Lung (tissue), 12 donors: ENCODE data around the gene ETS2. TPM values are rescaled to one million over a fixed set of nuclear protein-coding genes. Genes with fewer than 3 reads are reported as not detected.
A peak's percentile ranks its signal among the peaks of the same experiment; 100 is the strongest.

Experiments used
- ATAC-seq: fragments of 200-7000 bp; cut with Tn5 transposase; one replicate; pipeline ENCODE4 v1.9.1; 2020; ENCODE audit warnings: moderate number of reproducible peaks; ENCODE audit not compliant: insufficient read depth, low FRiP score
- DNase-seq, 3 donors: peaks; one replicate each; pipeline ENCODE4 v3.0.0-alpha.2; 2013 to 2017
- H3K27ac ChIP-seq, 2 donors: one replicate each; pipeline ENCODE4 v1.5.1; 2013; ENCODE audit warnings: mild to moderate bottlenecking in 2 of 2, moderate library complexity in 2 of 2, control low read depth in 1 of 2, inconsistent platforms in 1 of 2, low read depth in 1 of 2, low read length in 1 of 2
- H3K27me3 ChIP-seq, 3 donors: one replicate each; pipeline ENCODE4 v1.5.1; 2013; ENCODE audit warnings: low read length in 2 of 3; ENCODE audit not compliant: control insufficient read depth in 3 of 3, insufficient read depth in 3 of 3
- H3K36me3 ChIP-seq, 4 donors: one replicate each; pipeline ENCODE4 v1.5.1; 2013; ENCODE audit warnings: low read length in 4 of 4, mild to moderate bottlenecking in 1 of 4, moderate library complexity in 1 of 4; ENCODE audit not compliant: control insufficient read depth in 4 of 4, insufficient read depth in 4 of 4
- H3K4me1 ChIP-seq, 5 donors: one replicate each; pipeline ENCODE4 v1.5.1; 2013; ENCODE audit warnings: low read length in 5 of 5, mild to moderate bottlenecking in 2 of 5, moderate library complexity in 1 of 5; ENCODE audit not compliant: control insufficient read depth in 5 of 5, insufficient read depth in 5 of 5
- H3K4me3 ChIP-seq: one replicate; pipeline ENCODE4 v1.5.1; 2013; ENCODE audit warnings: mild to moderate bottlenecking, control low read depth, moderate library complexity
- H3K9ac ChIP-seq, 2 donors: one replicate each; pipeline ENCODE4 v1.5.1; 2013; ENCODE audit warnings: low read length in 2 of 2, control low read depth in 1 of 2; ENCODE audit not compliant: insufficient read depth in 1 of 2
- H3K9me3 ChIP-seq, 4 donors: one replicate each; pipeline ENCODE4 v1.5.1; 2013; ENCODE audit warnings: low read length in 3 of 4, mild to moderate bottlenecking in 1 of 4, moderate library complexity in 1 of 4; ENCODE audit not compliant: control insufficient read depth in 4 of 4, insufficient read depth in 3 of 4
- whole genome bisulfite sequencing, 2 donors: extraction: QIAGEN DNeasy Blood & Tissue Kit; methylation state at CpG; one replicate each; pipeline ENCODE4 v1.1.7; 2013; 5-methylcytosine and 5-hydroxymethylcytosine counted together
- polyA plus RNA-seq, 2 donors: library from polyadenylated mRNA; stranded (reverse); fragments of 200-250 nt; gene quantifications; one replicate each; pipeline ENCODE4 v1.2.1, GENCODE V29; 2013
- total RNA-seq, 2 donors: library from RNA; depleted of rRNA in 1 of 2; stranded (reverse); fragments of >200 nt in 1 of 2; gene quantifications; one replicate each; pipeline ENCODE4 v1.2.1, GENCODE V29; 2014 to 2021
- TF ChIP-seq, protein P1 (sequence below): IDR thresholded peaks from 2 replicates; pipeline ENCODE4 v1.5.1; 2012; ENCODE audit warnings: mild to moderate bottlenecking; ENCODE audit errors: control extremely low read depth, extremely low read depth
- donor health status: control.
- donor health status: control.
- donor health status: Bipolar disorder and iron deficiency.
- donor health status: healthy.
- donor health status: DM: yes; HTN: yes; CAD: no.

Gene ETS2
- total and polyA plus RNA-seq, 4 donors, result 64.7 to 186 (median 158) TPM

DNA sequence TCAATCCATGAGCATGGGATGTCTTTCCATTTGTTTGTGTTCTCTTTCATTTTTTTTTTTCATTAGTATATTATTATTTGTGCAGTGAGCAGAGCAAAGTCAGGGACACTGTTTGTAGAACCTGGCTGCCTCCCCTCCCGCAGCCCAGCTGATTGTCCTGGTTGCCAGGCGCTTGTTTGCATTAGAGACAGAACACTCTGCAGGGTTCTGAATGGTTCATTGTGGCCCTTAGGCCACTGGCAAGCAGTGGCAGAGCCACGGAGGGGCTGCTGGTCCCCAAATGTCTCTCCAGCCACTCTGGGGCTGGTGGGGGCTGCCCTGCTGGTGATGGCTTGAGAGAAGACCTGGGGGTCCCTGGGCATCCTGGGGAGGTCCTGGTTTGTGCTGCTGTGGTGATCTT, 29.0 kb downstream of the ETS2 start:
- H3K9ac ChIP-seq, result no peak overlapping the region
- TF ChIP-seq, protein P1, sequence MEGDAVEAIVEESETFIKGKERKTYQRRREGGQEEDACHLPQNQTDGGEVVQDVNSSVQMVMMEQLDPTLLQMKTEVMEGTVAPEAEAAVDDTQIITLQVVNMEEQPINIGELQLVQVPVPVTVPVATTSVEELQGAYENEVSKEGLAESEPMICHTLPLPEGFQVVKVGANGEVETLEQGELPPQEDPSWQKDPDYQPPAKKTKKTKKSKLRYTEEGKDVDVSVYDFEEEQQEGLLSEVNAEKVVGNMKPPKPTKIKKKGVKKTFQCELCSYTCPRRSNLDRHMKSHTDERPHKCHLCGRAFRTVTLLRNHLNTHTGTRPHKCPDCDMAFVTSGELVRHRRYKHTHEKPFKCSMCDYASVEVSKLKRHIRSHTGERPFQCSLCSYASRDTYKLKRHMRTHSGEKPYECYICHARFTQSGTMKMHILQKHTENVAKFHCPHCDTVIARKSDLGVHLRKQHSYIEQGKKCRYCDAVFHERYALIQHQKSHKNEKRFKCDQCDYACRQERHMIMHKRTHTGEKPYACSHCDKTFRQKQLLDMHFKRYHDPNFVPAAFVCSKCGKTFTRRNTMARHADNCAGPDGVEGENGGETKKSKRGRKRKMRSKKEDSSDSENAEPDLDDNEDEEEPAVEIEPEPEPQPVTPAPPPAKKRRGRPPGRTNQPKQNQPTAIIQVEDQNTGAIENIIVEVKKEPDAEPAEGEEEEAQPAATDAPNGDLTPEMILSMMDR, result no peak
- no peaks in the 10 kb centered on the region for H3K9me3 ChIP-seq
- no peak for DNase-seq
- H3K4me1 ChIP-seq, result peaks cover 4 to 15% (median 8%) of the 10 kb centered on the region in 5 donors
- 91 to 94% methylated on average over 3 of the region's 3 CpGs for WGBS, 2 donors
- H3K4me3 ChIP-seq, result no peak overlapping the region
- ATAC-seq, result no peak
- H3K27ac ChIP-seq, result no peak overlapping the region
- H3K27me3 ChIP-seq, result peaks cover 0 to 4% (median 0%) of the 10 kb centered on the region in 3 donors
- no peaks in the 10 kb centered on the region for H3K36me3 ChIP-seq

DNA sequence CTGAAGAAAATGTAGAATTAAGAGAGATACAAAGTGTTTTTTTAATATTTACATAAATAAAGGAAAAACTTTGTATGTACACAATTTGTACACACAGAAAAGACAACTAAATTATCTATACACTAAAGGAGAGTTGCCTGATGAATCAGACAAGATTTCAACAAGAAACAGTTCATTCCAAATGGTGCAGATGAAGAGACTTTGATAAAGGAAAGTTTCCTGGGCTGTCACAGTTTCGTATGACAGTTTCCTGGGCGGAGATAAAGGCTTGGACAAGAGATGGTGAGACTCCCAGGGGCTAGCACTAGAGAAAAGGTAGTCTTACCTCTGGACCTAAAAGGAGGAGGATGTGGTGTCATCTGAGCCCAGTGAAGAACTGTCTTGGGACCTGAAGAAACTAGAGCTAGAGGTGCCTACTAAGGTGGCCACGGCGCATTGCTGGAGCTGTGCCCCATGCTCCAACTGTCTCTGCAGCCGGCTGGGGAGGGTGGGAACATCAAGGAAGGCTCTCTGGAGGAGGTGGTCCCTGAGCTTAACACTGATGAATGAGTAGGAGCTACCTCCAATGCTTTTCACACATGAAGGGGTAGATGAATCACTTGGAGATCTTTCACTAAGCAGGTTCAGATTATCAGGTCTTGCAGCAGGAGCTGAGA, 32.2 kb downstream of the ETS2 start:
- Histone ChIP-seq H3K9me3 (peaks cover 0 to 2% (median 0%) of the 10 kb centered on the region in 4 donors), H3K36me3 (no peaks in the 10 kb centered on the region), H3K4me3 (no peak overlapping the region), H3K27me3 (peaks cover 0 to 3% (median 0%) of the 10 kb centered on the region in 3 donors), H3K4me1 (peaks cover 0 to 3% (median 0%) of the 10 kb centered on the region in 5 donors), H3K9ac (no peak overlapping the region), H3K27ac (no peak overlapping the region)
- no peak for ATAC-seq
- 62 to 78% methylated on average over 5 of the region's 5 CpGs for WGBS, 2 donors
- TF ChIP-seq, protein P1, result no peak
- DNase-seq, result no peak

DNA sequence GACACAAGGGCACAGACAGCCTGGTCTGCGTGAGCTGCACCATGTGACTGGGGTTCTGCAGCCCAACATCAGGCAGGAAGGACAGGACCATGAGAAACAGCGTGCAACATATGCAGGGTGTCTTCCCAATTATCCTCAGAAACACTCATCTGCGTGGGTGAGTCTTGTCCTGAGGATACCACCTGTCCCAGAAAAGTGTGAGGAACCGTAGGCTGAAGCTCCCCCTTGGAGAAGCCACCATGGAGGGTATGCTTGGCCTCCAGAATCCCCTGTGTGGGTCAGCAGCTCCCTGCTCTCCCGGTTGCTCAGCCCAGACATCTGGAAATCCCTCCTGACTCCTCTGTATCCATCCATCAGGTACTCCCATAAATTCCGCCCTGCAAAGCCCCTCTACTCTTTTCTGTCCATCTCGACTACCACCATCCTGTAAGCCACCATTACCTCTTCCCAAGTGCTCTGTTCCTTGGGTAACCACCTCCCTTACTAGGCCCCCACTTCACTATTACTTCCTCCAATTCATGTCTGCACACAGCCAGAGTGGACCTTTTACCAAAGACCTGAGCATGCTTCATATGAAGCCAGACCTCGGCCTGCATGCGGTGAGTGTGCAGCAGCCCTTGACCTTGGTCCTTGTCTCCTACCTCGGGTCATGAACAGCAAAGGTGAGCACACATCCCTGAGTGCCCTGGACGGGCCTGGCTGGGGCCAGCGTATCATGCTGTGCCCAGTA, 33.0 kb downstream of the ETS2 start:
- Histone ChIP-seq H3K4me3 (no peak overlapping the region), H3K27ac (no peak overlapping the region), H3K9ac (no peak overlapping the region), H3K9me3 (peaks cover 0 to 2% (median 0%) of the 10 kb centered on the region in 4 donors), H3K36me3 (no peaks in the 10 kb centered on the region), H3K27me3 (no peaks in the 10 kb centered on the region), H3K4me1 (no peaks in the 10 kb centered on the region)
- DNase-seq (no peak), ATAC-seq (peak; percentile 25)
- WGBS, 2 donors, result 87 to 89% methylated on average over 12 of the region's 12 CpGs
- TF ChIP-seq, protein P1, result no peak
